ENCODE data around the gene RSPRY1. TPM values are rescaled to one million over a fixed set of nuclear protein-coding genes. Genes with fewer than 3 reads are reported as not detected.

The RSPRY1 gene
- polyA plus RNA-seq (2013, experiment 1 of 4), result 35.7 TPM
- polyA plus RNA-seq (2013, experiment 2 of 4), result 34.0 TPM
- 27.9 TPM for polyA plus RNA-seq (2013, experiment 3 of 4)
- polyA plus RNA-seq (2013, experiment 4 of 4), result 36.3 TPM

GRCh38 chr16:57185945-57186871, at the start of gene RSPRY1, which contains the start of gene PSME3IP1:
RSPRY1 (plus strand) TSS chr16:57186329; CDS start chr16:57204659, 18,330 bp downstream.
PSME3IP1 (minus strand) TSS chr16:57186039; CDS start chr16:57173854, 12,185 bp downstream.
- H3K9me3 ChIP-seq (ENCODE audit: control insufficient read depth, low read length), result peaks cover 2% of the 10 kb centered on the region
- peaks cover 15% of the 10 kb centered on the region for H3K4me1 ChIP-seq (ENCODE audit: control insufficient read depth, insufficient read depth, low read length)
- no peaks in the 10 kb centered on the region for H3K27me3 ChIP-seq (ENCODE audit: control insufficient read depth, insufficient read depth, low read length, poor library complexity, severe bottlenecking)
- WGBS, 2 experiments, result 0% methylated on average over 64 of the region's 64 CpGs
- H3K4me3 ChIP-seq (ENCODE audit: insufficient read depth, low read depth, low read length), result peak within 1 kb of the TSS; percentile 99
- H3K36me3 ChIP-seq (ENCODE audit: control insufficient read depth, insufficient read depth, low read length), result no peaks in the 10 kb centered on the region
- H3K27ac ChIP-seq (ENCODE audit: insufficient read depth, low read depth, low read length, poor library complexity, severe bottlenecking), result peak within 1 kb of the TSS; percentile 75

- no peak overlapping the region for H3K27ac ChIP-seq (ENCODE audit: insufficient read depth, low read depth, low read length, poor library complexity, severe bottlenecking)
- no peaks in the 10 kb centered on the region for H3K27me3 ChIP-seq (ENCODE audit: control insufficient read depth, insufficient read depth, low read length, poor library complexity, severe bottlenecking)
- 89% methylated on average over 14 of the region's 14 CpGs for WGBS, 2 experiments
Measured at GRCh38 chr16:57137043-57137442, 49.1 kb upstream of the RSPRY1 start.

GRCh38 chr16:57137566-57138273, 48.4 kb upstream of the RSPRY1 start:
- WGBS, 2 experiments, result 91% methylated on average over 10 of the region's 10 CpGs
- no peak overlapping the region for H3K4me3 ChIP-seq (ENCODE audit: insufficient read depth, low read depth, low read length)
- H3K27ac ChIP-seq (ENCODE audit: insufficient read depth, low read depth, low read length, poor library complexity, severe bottlenecking), result no peak overlapping the region
- peaks cover 6% of the 10 kb centered on the region for H3K4me1 ChIP-seq (ENCODE audit: control insufficient read depth, insufficient read depth, low read length)
- H3K36me3 ChIP-seq (ENCODE audit: control insufficient read depth, insufficient read depth, low read length), result no peaks in the 10 kb centered on the region
- no peaks in the 10 kb centered on the region for H3K27me3 ChIP-seq (ENCODE audit: control insufficient read depth, insufficient read depth, low read length, poor library complexity, severe bottlenecking)
- H3K9me3 ChIP-seq (ENCODE audit: control insufficient read depth, low read length), result no peaks in the 10 kb centered on the region

More at GRCh38 chr16:57137043-57137442, 49.1 kb upstream of the RSPRY1 start:
- H3K36me3 ChIP-seq (ENCODE audit: control insufficient read depth, insufficient read depth, low read length), result no peaks in the 10 kb centered on the region
- no peak overlapping the region for H3K4me3 ChIP-seq (ENCODE audit: insufficient read depth, low read depth, low read length)
- no peaks in the 10 kb centered on the region for H3K9me3 ChIP-seq (ENCODE audit: control insufficient read depth, low read length)
- peaks cover 13% of the 10 kb centered on the region for H3K4me1 ChIP-seq (ENCODE audit: control insufficient read depth, insufficient read depth, low read length)

GRCh38 chr16:57138281-57138935, 47.7 kb upstream of the RSPRY1 start:
- H3K4me1 ChIP-seq (ENCODE audit: control insufficient read depth, insufficient read depth, low read length), result peaks cover 6% of the 10 kb centered on the region
- no peaks in the 10 kb centered on the region for H3K27me3 ChIP-seq (ENCODE audit: control insufficient read depth, insufficient read depth, low read length, poor library complexity, severe bottlenecking)
- WGBS, 2 experiments, result 83 to 86% methylated on average over 10 of the region's 10 CpGs
- H3K9me3 ChIP-seq (ENCODE audit: control insufficient read depth, low read length), result no peaks in the 10 kb centered on the region
- no peak overlapping the region for H3K27ac ChIP-seq (ENCODE audit: insufficient read depth, low read depth, low read length, poor library complexity, severe bottlenecking)
- H3K36me3 ChIP-seq (ENCODE audit: control insufficient read depth, insufficient read depth, low read length), result no peaks in the 10 kb centered on the region
- H3K4me3 ChIP-seq (ENCODE audit: insufficient read depth, low read depth, low read length), result no peak overlapping the region

GRCh38 chr16:57140931-57141668, 45.0 kb upstream of the RSPRY1 start:
- no peaks in the 10 kb centered on the region for H3K36me3 ChIP-seq (ENCODE audit: control insufficient read depth, insufficient read depth, low read length)
- WGBS, 2 experiments, result 92 to 95% methylated on average over 7 of the region's 7 CpGs
- H3K4me3 ChIP-seq (ENCODE audit: insufficient read depth, low read depth, low read length), result no peak overlapping the region
- peaks cover 7% of the 10 kb centered on the region for H3K4me1 ChIP-seq (ENCODE audit: control insufficient read depth, insufficient read depth, low read length)
- no peak overlapping the region for H3K27ac ChIP-seq (ENCODE audit: insufficient read depth, low read depth, low read length, poor library complexity, severe bottlenecking)
- H3K9me3 ChIP-seq (ENCODE audit: control insufficient read depth, low read length), result no peaks in the 10 kb centered on the region
- H3K27me3 ChIP-seq (ENCODE audit: control insufficient read depth, insufficient read depth, low read length, poor library complexity, severe bottlenecking), result no peaks in the 10 kb centered on the region

- WGBS, 2 experiments, result 93 to 94% methylated on average over 16 of the region's 16 CpGs
- Histone ChIP-seq H3K27ac (ENCODE audit: insufficient read depth, low read depth, low read length, poor library complexity, severe bottlenecking) (no peak overlapping the region), H3K9me3 (ENCODE audit: control insufficient read depth, low read length) (no peaks in the 10 kb centered on the region), H3K36me3 (ENCODE audit: control insufficient read depth, insufficient read depth, low read length) (no peaks in the 10 kb centered on the region), H3K4me1 (ENCODE audit: control insufficient read depth, insufficient read depth, low read length) (peaks cover 7% of the 10 kb centered on the region), H3K27me3 (ENCODE audit: control insufficient read depth, insufficient read depth, low read length, poor library complexity, severe bottlenecking) (no peaks in the 10 kb centered on the region), H3K4me3 (ENCODE audit: insufficient read depth, low read depth, low read length) (no peak overlapping the region)
Measured at GRCh38 chr16:57141822-57142631, 44.1 kb upstream of the RSPRY1 start.

GRCh38 chr16:57143149-57143921, 42.8 kb upstream of the RSPRY1 start:
- Histone ChIP-seq H3K9me3 (ENCODE audit: control insufficient read depth, low read length) (no peaks in the 10 kb centered on the region), H3K4me3 (ENCODE audit: insufficient read depth, low read depth, low read length) (no peak overlapping the region), H3K27ac (ENCODE audit: insufficient read depth, low read depth, low read length, poor library complexity, severe bottlenecking) (no peak overlapping the region), H3K27me3 (ENCODE audit: control insufficient read depth, insufficient read depth, low read length, poor library complexity, severe bottlenecking) (no peaks in the 10 kb centered on the region), H3K36me3 (ENCODE audit: control insufficient read depth, insufficient read depth, low read length) (no peaks in the 10 kb centered on the region), H3K4me1 (ENCODE audit: control insufficient read depth, insufficient read depth, low read length) (peaks cover 12% of the 10 kb centered on the region)
- 86 to 89% methylated on average over 14 of the region's 14 CpGs for WGBS, 2 experiments

- Histone ChIP-seq H3K4me1 (ENCODE audit: control insufficient read depth, insufficient read depth, low read length) (peaks cover 12% of the 10 kb centered on the region), H3K9me3 (ENCODE audit: control insufficient read depth, low read length) (no peaks in the 10 kb centered on the region), H3K36me3 (ENCODE audit: control insufficient read depth, insufficient read depth, low read length) (no peaks in the 10 kb centered on the region), H3K27me3 (ENCODE audit: control insufficient read depth, insufficient read depth, low read length, poor library complexity, severe bottlenecking) (no peaks in the 10 kb centered on the region), H3K27ac (ENCODE audit: insufficient read depth, low read depth, low read length, poor library complexity, severe bottlenecking) (no peak overlapping the region), H3K4me3 (ENCODE audit: insufficient read depth, low read depth, low read length) (no peak overlapping the region)
- 86 to 92% methylated on average over 2 of the region's 2 CpGs for WGBS, 2 experiments
Measured at GRCh38 chr16:57144027-57144426, 42.1 kb upstream of the RSPRY1 start.

All from ectodermal cell (in vitro differentiated cells).